OCI-LY1 (cell line): ENCODE results near the gene FKBP11.

Source experiments
- CTCF ChIP-seq: fragments of 200-600 bp; sonication (generic), shearing (Covaris generic); IDR thresholded peaks from 2 replicates; pipeline ENCODE4 v1.5.1; 2017; ENCODE audit warnings: mild to moderate bottlenecking, antibody characterized with exemption, low read length, moderate library complexity, mixed read lengths
- EZH2 ChIP-seq: fragments of 200-600 bp; sonication (generic), shearing (Covaris generic); IDR thresholded peaks from 2 replicates; pipeline ENCODE4 v1.8.0; 2017; ENCODE audit warnings: borderline replicate concordance, mixed run types, mild to moderate bottlenecking, antibody characterized with exemption, low read length, moderate library complexity, mixed read lengths

GRCh38 chr12:48883305-48884161 is 41.8 kb downstream of the FKBP11 start:
- TF ChIP-seq CTCF = no peak
- no peak for TF ChIP-seq EZH2
